NCI-H2107 treated with DMSO at 0.1 percent for 48 hours (cell line): ENCODE results near the gene BCO1.

Experiments
- DNase-seq: peaks from one replicate; lab custom pipeline; 2025; ENCODE audit not compliant: unreplicated experiment; lab: John Stamatoyannopoulos, UW

Gene BCO1

GRCh38 chr16:81316176-81316496 is 77.6 kb downstream of the BCO1 start:
- DNase-seq: no peak

- no peak for DNase-seq
These were observed 80.2 kb downstream of the BCO1 start for GRCh38 chr16:81318711-81319110.

GRCh38 chr16:81319221-81319912 is 80.9 kb downstream of the BCO1 start:
- no peak for DNase-seq

- DNase-seq: no peak
These were observed 82.5 kb downstream of the BCO1 start for GRCh38 chr16:81321039-81321438.

GRCh38 chr16:81321536-81321935 is 83.0 kb downstream of the BCO1 start:
- no peak for DNase-seq

GRCh38 chr16:81324808-81325207 is 86.3 kb downstream of the BCO1 start:
- no peak for DNase-seq

- DNase-seq: no peak
These were observed 88.5 kb downstream of the BCO1 start for GRCh38 chr16:81327011-81327410.

- DNase-seq: no peak
These were observed 89.1 kb downstream of the BCO1 start for GRCh38 chr16:81327447-81328196.

GRCh38 chr16:81329947-81330346 is 91.5 kb downstream of the BCO1 start:
- DNase-seq: no peak

GRCh38 chr16:81333356-81333755 is 94.9 kb downstream of the BCO1 start:
- DNase-seq: no peak

- DNase-seq: no peak
These were observed 97.2 kb downstream of the BCO1 start for GRCh38 chr16:81335669-81336068.

- no peak for DNase-seq
These were observed 98.6 kb downstream of the BCO1 start for GRCh38 chr16:81337097-81337496.
